Astrocyte (in vitro differentiated cells and primary cell): Measurements from ENCODE around the gene TMEM63A.

Experiments used
- EZH2 ChIP-seq: IDR thresholded peaks from 2 replicates; pipeline ENCODE4 v1.6.1; 2012; ENCODE audit warnings: mild to moderate bottlenecking, low read length, inconsistent platforms; ENCODE audit not compliant: insufficient read depth
- TF ChIP-seq, protein P1 (sequence below): IDR thresholded peaks from 2 replicates; pipeline ENCODE4 v1.5.1; 2011; ENCODE audit warnings: low read depth, mild to moderate bottlenecking, inconsistent platforms, low read length, moderate library complexity; ENCODE audit not compliant: insufficient read depth

DNA sequence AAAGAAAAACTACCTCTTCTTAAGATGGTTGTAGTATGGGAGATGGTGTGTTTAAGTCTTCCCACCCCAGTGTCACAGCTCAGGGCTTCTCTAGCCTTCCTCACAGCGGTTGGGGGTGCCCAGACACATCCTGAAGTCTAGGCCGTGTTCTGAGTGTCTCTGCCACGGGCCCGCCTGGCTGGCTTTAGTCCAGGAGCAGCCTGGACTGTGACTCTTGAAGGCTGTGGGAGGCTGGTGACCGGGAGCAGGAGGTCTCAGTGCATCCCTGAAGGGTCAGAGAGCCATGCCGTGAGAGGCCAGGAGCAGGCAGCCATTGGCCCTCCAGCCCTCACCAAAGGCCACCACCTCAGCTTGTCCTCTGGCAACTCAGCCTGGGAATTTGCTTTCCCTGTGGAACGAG is 67.8 kb downstream of the TMEM63A start:
- TF ChIP-seq, protein P1, sequence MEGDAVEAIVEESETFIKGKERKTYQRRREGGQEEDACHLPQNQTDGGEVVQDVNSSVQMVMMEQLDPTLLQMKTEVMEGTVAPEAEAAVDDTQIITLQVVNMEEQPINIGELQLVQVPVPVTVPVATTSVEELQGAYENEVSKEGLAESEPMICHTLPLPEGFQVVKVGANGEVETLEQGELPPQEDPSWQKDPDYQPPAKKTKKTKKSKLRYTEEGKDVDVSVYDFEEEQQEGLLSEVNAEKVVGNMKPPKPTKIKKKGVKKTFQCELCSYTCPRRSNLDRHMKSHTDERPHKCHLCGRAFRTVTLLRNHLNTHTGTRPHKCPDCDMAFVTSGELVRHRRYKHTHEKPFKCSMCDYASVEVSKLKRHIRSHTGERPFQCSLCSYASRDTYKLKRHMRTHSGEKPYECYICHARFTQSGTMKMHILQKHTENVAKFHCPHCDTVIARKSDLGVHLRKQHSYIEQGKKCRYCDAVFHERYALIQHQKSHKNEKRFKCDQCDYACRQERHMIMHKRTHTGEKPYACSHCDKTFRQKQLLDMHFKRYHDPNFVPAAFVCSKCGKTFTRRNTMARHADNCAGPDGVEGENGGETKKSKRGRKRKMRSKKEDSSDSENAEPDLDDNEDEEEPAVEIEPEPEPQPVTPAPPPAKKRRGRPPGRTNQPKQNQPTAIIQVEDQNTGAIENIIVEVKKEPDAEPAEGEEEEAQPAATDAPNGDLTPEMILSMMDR: no peak
- TF ChIP-seq EZH2: no peak
